ENCODE results near the gene NGDN.

The NGDN gene

GRCh38 chr14:23430723-23431085 is 38.8 kb upstream of the NGDN start:
- H3K4me3 ChIP-seq (ENCODE audit: low read length) = no peak overlapping the region
- DNase-seq (ENCODE audit: low read depth) = no peak
- TF ChIP-seq, protein P1, sequence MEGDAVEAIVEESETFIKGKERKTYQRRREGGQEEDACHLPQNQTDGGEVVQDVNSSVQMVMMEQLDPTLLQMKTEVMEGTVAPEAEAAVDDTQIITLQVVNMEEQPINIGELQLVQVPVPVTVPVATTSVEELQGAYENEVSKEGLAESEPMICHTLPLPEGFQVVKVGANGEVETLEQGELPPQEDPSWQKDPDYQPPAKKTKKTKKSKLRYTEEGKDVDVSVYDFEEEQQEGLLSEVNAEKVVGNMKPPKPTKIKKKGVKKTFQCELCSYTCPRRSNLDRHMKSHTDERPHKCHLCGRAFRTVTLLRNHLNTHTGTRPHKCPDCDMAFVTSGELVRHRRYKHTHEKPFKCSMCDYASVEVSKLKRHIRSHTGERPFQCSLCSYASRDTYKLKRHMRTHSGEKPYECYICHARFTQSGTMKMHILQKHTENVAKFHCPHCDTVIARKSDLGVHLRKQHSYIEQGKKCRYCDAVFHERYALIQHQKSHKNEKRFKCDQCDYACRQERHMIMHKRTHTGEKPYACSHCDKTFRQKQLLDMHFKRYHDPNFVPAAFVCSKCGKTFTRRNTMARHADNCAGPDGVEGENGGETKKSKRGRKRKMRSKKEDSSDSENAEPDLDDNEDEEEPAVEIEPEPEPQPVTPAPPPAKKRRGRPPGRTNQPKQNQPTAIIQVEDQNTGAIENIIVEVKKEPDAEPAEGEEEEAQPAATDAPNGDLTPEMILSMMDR (IDR thresholded peaks at IDR 0.05; ENCODE audit: insufficient read depth, low read depth, low read length, missing control alignments) = no peak

DNA sequence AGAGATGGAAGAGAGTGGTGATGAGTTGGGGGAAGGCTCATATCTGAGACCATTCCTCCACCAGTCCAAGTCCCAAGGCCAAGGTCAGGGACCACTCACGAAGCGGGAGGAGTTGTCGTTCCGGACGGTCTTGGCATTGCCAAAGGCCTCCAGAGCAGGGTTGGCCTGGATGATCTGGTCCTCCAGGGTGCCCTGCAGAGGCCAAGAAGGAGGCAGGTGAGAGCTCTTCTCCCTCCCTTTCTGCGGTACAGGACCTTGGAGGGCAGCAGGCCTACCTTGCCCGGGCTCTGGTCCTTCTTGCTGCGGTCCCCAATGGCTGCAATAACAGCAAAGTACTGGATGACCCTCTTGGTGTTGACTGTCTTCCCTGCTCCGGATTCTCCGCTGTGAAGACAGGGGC is 38.0 kb upstream of the NGDN start:
- H3K4me3 ChIP-seq (ENCODE audit: low read length) = no peak overlapping the region
- TF ChIP-seq, protein P1 (IDR thresholded peaks at IDR 0.05; ENCODE audit: insufficient read depth, low read depth, low read length, missing control alignments) = no peak
- DNase-seq (ENCODE audit: low read depth) = no peak

GRCh38 chr14:23432102-23432925 is 37.2 kb upstream of the NGDN start:
- TF ChIP-seq, protein P1 (IDR thresholded peaks at IDR 0.05; ENCODE audit: insufficient read depth, low read depth, low read length, missing control alignments) = no peak
- no peak overlapping the region for H3K4me3 ChIP-seq (ENCODE audit: low read length)
- no peak for DNase-seq (ENCODE audit: low read depth)

GRCh38 chr14:23432946-23433345 is 36.6 kb upstream of the NGDN start:
- TF ChIP-seq, protein P1 (IDR thresholded peaks at IDR 0.05; ENCODE audit: insufficient read depth, low read depth, low read length, missing control alignments) = no peak
- DNase-seq (ENCODE audit: low read depth) = no peak
- no peak overlapping the region for H3K4me3 ChIP-seq (ENCODE audit: low read length)

GRCh38 chr14:23433457-23433856 is 36.0 kb upstream of the NGDN start:
- no peak overlapping the region for H3K4me3 ChIP-seq (ENCODE audit: low read length)
- no peak for DNase-seq (ENCODE audit: low read depth)
- TF ChIP-seq, protein P1 (IDR thresholded peaks at IDR 0.05; ENCODE audit: insufficient read depth, low read depth, low read length, missing control alignments) = no peak

DNA sequence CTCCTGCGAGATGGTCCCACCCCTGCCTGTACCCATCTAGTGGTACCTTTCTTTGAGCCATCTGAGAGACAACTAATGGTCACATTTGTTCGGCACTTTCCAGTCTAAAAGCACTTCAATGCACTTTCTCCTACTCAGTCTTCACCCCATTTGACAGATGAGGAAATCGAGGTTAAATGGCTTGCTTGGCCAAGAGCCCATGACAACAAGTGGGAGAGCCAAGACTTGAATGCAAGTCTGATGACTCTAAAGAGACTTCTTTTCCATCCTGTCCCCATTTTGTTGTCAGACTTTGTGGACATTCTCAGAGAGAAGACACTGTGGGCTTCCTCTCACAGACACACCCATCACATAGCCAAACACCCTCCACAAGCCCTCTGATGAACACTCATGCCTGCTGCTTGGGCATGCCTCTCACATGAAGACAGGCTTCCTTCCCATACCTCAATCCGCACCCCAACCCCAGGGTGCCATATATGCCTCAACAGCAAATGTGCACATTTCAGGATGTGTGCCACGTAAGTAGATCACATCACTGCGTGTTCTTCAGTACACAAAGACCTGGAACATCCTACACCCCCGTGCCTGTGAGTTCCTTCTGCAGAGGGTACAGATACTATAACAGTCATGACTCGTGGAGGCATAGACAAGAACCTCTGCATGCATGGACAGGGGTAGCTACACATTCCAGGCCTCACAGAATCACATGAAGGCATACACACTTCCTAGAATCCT is 34.8 kb upstream of the NGDN start:
- no peak overlapping the region for H3K4me3 ChIP-seq (ENCODE audit: low read length)
- DNase-seq (ENCODE audit: low read depth) = no peak
- TF ChIP-seq, protein P1 (IDR thresholded peaks at IDR 0.05; ENCODE audit: insufficient read depth, low read depth, low read length, missing control alignments) = no peak
